IMR-90 (cell line): ENCODE measurements around the gene ALX4. TPM values are rescaled to one million over a fixed set of nuclear protein-coding genes. Genes with fewer than 3 reads are reported as not detected.

Source experiments
- ATAC-seq: fragments of 200-7000 bp; cut with Tn5 transposase; 2 replicates; pipeline ENCODE4 v1.9.1; 2020; ENCODE audit warnings: low read depth, mild to moderate bottlenecking, moderate library complexity
- BruUV-seq: library from RNA; stranded (reverse); fragments of 400-500 nt; replicated peaks from 2 replicates; lab custom pipeline; 2021; lab: Mats Ljungman, UMichigan
- CTCF ChIA-PET: fragments of 300-600 bp; formaldehyde crosslinking; extraction: SDS; loops from one replicate; lab custom pipeline; 2021; ENCODE audit warnings: antibody characterized with exemption; lab: Yijun Ruan, JAX
- POLR2A ChIA-PET: fragments of 300-600 bp; sonication (Branson Sonifier 250); formaldehyde crosslinking; loops from one replicate; lab custom pipeline; 2022; ENCODE audit warnings: antibody characterized with exemption; ENCODE audit not compliant: unreplicated experiment; lab: Charles Lee
- DNase-seq: peaks from one replicate; pipeline ENCODE4 v3.0.0; 2013
- H2AFZ ChIP-seq: replicated peaks from 2 replicates; pipeline ENCODE3; 2013; ENCODE audit warnings: low read length, mild to moderate bottlenecking; ENCODE audit not compliant: poor library complexity
- H2AK5ac ChIP-seq: 2 replicates; pipeline ENCODE4 v1.6.1; 2013; ENCODE audit warnings: low read depth, low read length, inconsistent platforms
- H2AK9ac ChIP-seq: replicated peaks from 2 replicates; pipeline ENCODE3; 2013; ENCODE audit warnings: mild to moderate bottlenecking, low read depth, low read length, moderate library complexity; ENCODE audit not compliant: poor library complexity
- H2BK120ac ChIP-seq: 2 replicates; pipeline ENCODE4 v1.6.1; 2013; ENCODE audit warnings: low read depth, low read length, inconsistent platforms
- H2BK15ac ChIP-seq: 3 replicates; pipeline ENCODE4 v1.6.1; 2013; ENCODE audit warnings: low read depth, low read length, inconsistent platforms
- H2BK20ac ChIP-seq: 2 replicates; pipeline ENCODE4 v1.6.1; 2013; ENCODE audit warnings: low read depth, mild to moderate bottlenecking, inconsistent platforms, low read length, moderate library complexity
- H2BK5ac ChIP-seq: 2 replicates; pipeline ENCODE4 v1.6.1; 2013; ENCODE audit warnings: mild to moderate bottlenecking, low read depth, low read length, inconsistent platforms; ENCODE audit not compliant: poor library complexity, severe bottlenecking
- H3K14ac ChIP-seq: replicated peaks from 2 replicates; pipeline ENCODE4 v1.6.1; 2013; ENCODE audit warnings: low read depth, low read length, inconsistent platforms
- H3K18ac ChIP-seq: 2 replicates; pipeline ENCODE4 v1.6.1; 2013; ENCODE audit warnings: low read depth, low read length, control low read depth
- H3K23ac ChIP-seq: 2 replicates; pipeline ENCODE4 v1.6.1; 2013; ENCODE audit warnings: low read depth, low read length, inconsistent platforms
- H3K27ac ChIP-seq: 2 replicates; pipeline ENCODE4 v1.5.1; 2013; ENCODE audit warnings: mild to moderate bottlenecking, control low read depth, low read length; ENCODE audit not compliant: insufficient read depth
- H3K27me3 ChIP-seq: 2 replicates; pipeline ENCODE4 v1.6.1; 2013; ENCODE audit warnings: low read length; ENCODE audit not compliant: control insufficient read depth, insufficient read depth
- H3K36me3 ChIP-seq: 2 replicates; pipeline ENCODE4 v1.6.1; 2013; ENCODE audit warnings: low read length, mixed read lengths; ENCODE audit not compliant: control insufficient read depth, insufficient read depth
- H3K4ac ChIP-seq: 2 replicates; pipeline ENCODE4 v1.6.1; 2013; ENCODE audit warnings: low read depth, low read length, inconsistent platforms
- H3K4me1 ChIP-seq: 2 replicates; pipeline ENCODE4 v1.6.1; 2013; ENCODE audit warnings: low read length, mixed read lengths; ENCODE audit not compliant: control insufficient read depth, insufficient read depth
- H3K4me2 ChIP-seq: 2 replicates; pipeline ENCODE4 v1.6.1; 2013; ENCODE audit warnings: low read depth, mild to moderate bottlenecking, control low read depth, low read length, moderate library complexity
- H3K4me3 ChIP-seq: 2 replicates; pipeline ENCODE4 v1.5.1; 2013; ENCODE audit warnings: low read depth, mild to moderate bottlenecking, control low read depth, low read length, moderate library complexity; ENCODE audit not compliant: insufficient read depth
- H3K56ac ChIP-seq: 2 replicates; pipeline ENCODE4 v1.6.1; 2013; ENCODE audit warnings: low read length, inconsistent platforms; ENCODE audit not compliant: insufficient read depth; ENCODE audit errors: extremely low read depth
- H3K79me1 ChIP-seq, 2 experiments: 2 replicates each; pipeline ENCODE4 v1.6.1; 2013; ENCODE audit warnings: low read length in 2 of 2, inconsistent platforms in 1 of 2, low read depth in 1 of 2
- H3K9ac ChIP-seq: 2 replicates; pipeline ENCODE4 v1.6.1; 2013; ENCODE audit warnings: low read depth, low read length, control low read depth
- H3K9me1 ChIP-seq: 2 replicates; pipeline ENCODE4 v1.6.1; 2013; ENCODE audit warnings: low read length, inconsistent platforms; ENCODE audit not compliant: insufficient read depth
- H3K9me3 ChIP-seq: 2 replicates; pipeline ENCODE4 v1.6.1; 2013; ENCODE audit warnings: low read length; ENCODE audit not compliant: control insufficient read depth, insufficient read depth
- H4K20me1 ChIP-seq: 2 replicates; pipeline ENCODE4 v1.6.1; 2013; ENCODE audit warnings: low read length, inconsistent platforms; ENCODE audit not compliant: insufficient read depth
- H4K5ac ChIP-seq: 2 replicates; pipeline ENCODE4 v1.6.1; 2013; ENCODE audit warnings: mild to moderate bottlenecking, low read depth, low read length, control low read depth
- H4K8ac ChIP-seq, 2 experiments: 2 replicates each; pipeline ENCODE4 v1.6.1; 2013; ENCODE audit warnings: low read depth in 2 of 2, low read length in 2 of 2, control low read depth in 1 of 2, inconsistent platforms in 1 of 2
- H4K91ac ChIP-seq: 2 replicates; pipeline ENCODE4 v1.6.1; 2013; ENCODE audit warnings: low read depth, low read length, inconsistent platforms; ENCODE audit not compliant: insufficient read depth
- BHLHE40 ChIP-seq: fragments of 150-350 bp; IDR thresholded peaks from 2 replicates; pipeline ENCODE4 v1.6.1; 2016; ENCODE audit warnings: mild to moderate bottlenecking, low read depth, low read length
- CEBPB ChIP-seq: IDR thresholded peaks from 2 replicates; pipeline ENCODE4 v1.6.1; 2012; ENCODE audit warnings: low read depth, low read length, improper control_type of control experiment
- CHD1 ChIP-seq: IDR thresholded peaks from 2 replicates; pipeline ENCODE4 v1.6.1; 2012; ENCODE audit warnings: low read depth, low read length, improper control_type of control experiment
- CTCF ChIP-seq: conservative IDR thresholded peaks from 2 replicates; pipeline ENCODE4 v1.5.1; 2012; ENCODE audit warnings: mild to moderate bottlenecking, low read depth, low read length, improper control_type of control experiment
- ELK1 ChIP-seq: fragments of 150-350 bp; IDR thresholded peaks from 2 replicates; pipeline ENCODE4 v1.6.1; 2016; ENCODE audit warnings: low read depth, mild to moderate bottlenecking, low read length, moderate library complexity, borderline replicate concordance
- FOS ChIP-seq: fragments of 150-350 bp; IDR thresholded peaks from 2 replicates; pipeline ENCODE4 v1.6.1; 2016; ENCODE audit warnings: low read depth, low read length
- MAFK ChIP-seq: IDR thresholded peaks from 2 replicates; pipeline ENCODE4 v1.6.1; 2012; ENCODE audit warnings: low read depth, low read length, improper control_type of control experiment
- MAZ ChIP-seq: IDR thresholded peaks from 2 replicates; pipeline ENCODE4 v1.6.1; 2012; ENCODE audit warnings: low read depth, mild to moderate bottlenecking, low read length, improper control_type of control experiment, moderate library complexity, borderline replicate concordance
- MXI1 ChIP-seq: IDR thresholded peaks from 2 replicates; pipeline ENCODE4 v1.6.1; 2012; ENCODE audit warnings: low read depth, mild to moderate bottlenecking, low read length, moderate library complexity, borderline replicate concordance
- NFE2L2 ChIP-seq: fragments of 150-350 bp; IDR thresholded peaks from 2 replicates; pipeline ENCODE4 v1.6.1; 2016; ENCODE audit warnings: low read depth, mild to moderate bottlenecking, low read length
- POLR2A ChIP-seq: IDR thresholded peaks from 2 replicates; pipeline ENCODE4 v1.6.1; 2012; ENCODE audit warnings: mild to moderate bottlenecking, low read depth, low read length
- RAD21 ChIP-seq: IDR thresholded peaks from 2 replicates; pipeline ENCODE4 v1.6.1; 2012; ENCODE audit warnings: low read length, improper control_type of control experiment
- RCOR1 ChIP-seq: IDR thresholded peaks from 2 replicates; pipeline ENCODE4 v1.6.1; 2012; ENCODE audit warnings: mild to moderate bottlenecking, low read length, improper control_type of control experiment; ENCODE audit not compliant: insufficient replicate concordance
- RFX5 ChIP-seq: IDR thresholded peaks from 2 replicates; pipeline ENCODE4 v1.8.0; 2012; ENCODE audit warnings: low read depth, mild to moderate bottlenecking, low read length, moderate library complexity
- SMC3 ChIP-seq: fragments of 150-350 bp; IDR thresholded peaks from 2 replicates; pipeline ENCODE4 v1.6.1; 2016; ENCODE audit warnings: low read depth, mild to moderate bottlenecking, antibody characterized with exemption, low read length, moderate library complexity
- USF2 ChIP-seq: fragments of 150-350 bp; IDR thresholded peaks from 2 replicates; pipeline ENCODE4 v1.6.1; 2017; ENCODE audit warnings: mild to moderate bottlenecking, antibody characterized with exemption, low read length, low read depth
- WGBS, 2 experiments: methylation state at CpG; one replicate each; pipeline versions ENCODE4 v1.1.5 to v1.1.7; 2013; ENCODE audit warnings: missing lambda C conversion rate in 2 of 2; ENCODE audit not compliant: insufficient read length in 1 of 2; ENCODE audit errors: extremely low coverage in 2 of 2; 5-methylcytosine and 5-hydroxymethylcytosine counted together
- dilution Hi-C: fragments of 300-500 bp; cut with HindIII; formaldehyde crosslinking; loops from one replicate; pipeline ENCODE4 v1.14.3; 2018; ENCODE audit warnings: low sequenced_read_pairs; ENCODE audit not compliant: unreplicated experiment
- in situ Hi-C: fragments of 300-500 bp; cut with MboI; formaldehyde crosslinking; loops from 3 replicates; pipeline ENCODE4 v1.14.3; 2019; ENCODE audit warnings: low sequenced_read_pairs, inconsistent platforms, mixed read lengths
- intact Hi-C: fragments of 100-400 bp; cut with micrococcal nuclease; formaldehyde crosslinking; loops from 2 replicates; pipeline ENCODE4 v1.10.0; 2022
- polyA plus RNA-seq, 3 experiments: library from polyadenylated mRNA; depleted of rRNA; stranded (reverse); fragments of >200 nt; gene quantifications; 2 replicates each; pipeline ENCODE4 v1.2.3, GENCODE V29; 2012; ENCODE audit warnings: low replicate concordance in 1 of 3
- total RNA-seq: library from RNA; depleted of rRNA; stranded (reverse); fragments of >200 nt; gene quantifications from 2 replicates; pipeline ENCODE4 v1.2.3, GENCODE V29; 2012

Gene ALX4
- total and polyA plus RNA-seq, 2 of the 4 experiments (the other 2 are of a cell fraction) = not detected

- Histone ChIP-seq H4K91ac (peak overlapping the region; percentile 42; the same call in 1 of the 2 replicates), H3K9ac (no peak overlapping the region), H2BK5ac (no peak overlapping the region), H3K9me1 (peaks cover 11% of the 10 kb centered on the region), H3K4me2 (peak overlapping the region; percentile 52; the same call in 1 of the 2 replicates), H2BK120ac (no peak overlapping the region), H2BK20ac (peak overlapping the region; percentile 74), H3K4me3 (no peak overlapping the region), H3K9me3 (no peaks in the 10 kb centered on the region), H3K36me3 (0 out of 2 replicates have a peak, but pooled peaks cover 4% of the 10 kb centered on the region), H3K14ac (peak overlapping the region; percentile 72), H2AK5ac (no peak overlapping the region), H4K5ac (peak overlapping the region; percentile 64; the same call in 1 of the 2 replicates), H4K8ac (peak overlapping the region in 1 of 2 experiments; percentile 63; a peak in 1 of 4 replicates), H3K79me1 (peaks cover 0 to 11% of the 10 kb centered on the region in 2 experiments; a peak in 2 of 4 replicates), H2AK9ac (no peak overlapping the region), H3K4ac (peak overlapping the region; percentile 63), H3K4me1 (peaks cover 22% of the 10 kb centered on the region), H2BK15ac (0 out of 3 replicates have a peak overlapping the region, but pooled peaks have one; percentile 13), H3K27me3 (no peaks in the 10 kb centered on the region), H3K23ac (no peak overlapping the region), H3K18ac (peak overlapping the region; percentile 83), H3K27ac (no peak overlapping the region; the same call in 1 of the 2 replicates), H4K20me1 (no peaks in the 10 kb centered on the region), H3K56ac (no peak overlapping the region), H2AFZ (no peak overlapping the region)
- in situ Hi-C loops (no loop called here), dilution Hi-C loops (no loop called here), intact Hi-C loops (no loop called here)
- CTCF ChIA-PET = no interaction called here
- BruUV-seq = no TSS peak
- TF ChIP-seq BHLHE40 (no peak), CTCF (no peak), USF2 (no peak), CHD1 (no peak), ELK1 (no peak), MXI1 (no peak), MAFK (no peak), FOS (no peak), MAZ (no peak), RCOR1 (no peak), NFE2L2 (no peak), SMC3 (no peak), CEBPB (no peak), RFX5 (no peak), RAD21 (no peak), POLR2A (no peak)
- DNase-seq = no peak
- peak; percentile 50 for ATAC-seq
- POLR2A ChIA-PET = no interaction called here
- 30% methylated on average over 2 of the region's 4 CpGs; no CpG with 5 or more reads in 1 of the 2 experiments for WGBS, 2 experiments
These were observed 63.2 kb downstream of the ALX4 start for GRCh38 chr11:44246726-44247125.
